Nucleus accumbens (tissue), 56 donors: ENCODE measurements around the gene RNF220.

Experiments used
- DNase-seq, 56 donors: peaks; one replicate each; lab custom pipeline; 2025; lab: John Stamatoyannopoulos, UW

RNF220 gene

GRCh38 chr1:44643721-44644334 is 238.8 kb downstream of the RNF220 start:
- DNase-seq: peak in 1 of 56 donors; percentile 21

- peak in 3 of 56 donors; percentile 26 to 51 (median 42) for DNase-seq
Observed at GRCh38 chr1:44644806-44645205, 239.8 kb downstream of the RNF220 start.

- DNase-seq: peak in 55 of 56 donors; percentile 26 to 95 (median 87)
Observed at GRCh38 chr1:44645476-44646244, 240.6 kb downstream of the RNF220 start.

GRCh38 chr1:44646261-44647110 is 241.4 kb downstream of the RNF220 start:
- no peak for DNase-seq

- DNase-seq: no peak
Observed at GRCh38 chr1:44647896-44648295, 242.8 kb downstream of the RNF220 start.

GRCh38 chr1:44648529-44649250 is 243.6 kb downstream of the RNF220 start:
- DNase-seq: no peak

- no peak for DNase-seq
Observed at GRCh38 chr1:44649788-44650158, 244.7 kb downstream of the RNF220 start.

- peak in 12 of 56 donors; percentile 14 to 56 (median 32) for DNase-seq
Observed at GRCh38 chr1:44650159-44650831, 245.2 kb downstream of the RNF220 start.

- DNase-seq: no peak
Observed at GRCh38 chr1:44651069-44651468, 246.0 kb downstream of the RNF220 start.

GRCh38 chr1:44652445-44653106 is 247.5 kb downstream of the RNF220 start:
- DNase-seq: peak in 54 of 56 donors; percentile 15 to 91 (median 70)

GRCh38 chr1:44653107-44653964 is 248.3 kb downstream of the RNF220 start:
- no peak for DNase-seq

- no peak for DNase-seq
Observed at GRCh38 chr1:44654621-44655187, 249.6 kb downstream of the RNF220 start.

- DNase-seq: peak in 4 of 56 donors; percentile 15 to 23 (median 20)
Observed at GRCh38 chr1:44655609-44656008, 250.6 kb downstream of the RNF220 start.

GRCh38 chr1:44659566-44659965 is 254.5 kb downstream of the RNF220 start:
- no peak for DNase-seq

GRCh38 chr1:44660176-44660575 is 255.1 kb downstream of the RNF220 start:
- peak in 55 of 56 donors; percentile 16 to 93 (median 79) for DNase-seq

- no peak for DNase-seq
Observed at GRCh38 chr1:44661781-44662682, 257.0 kb downstream of the RNF220 start.

- DNase-seq: no peak
Observed at GRCh38 chr1:44662683-44663030, 257.6 kb downstream of the RNF220 start.
